K562 (cell line): ENCODE results near the gene TMEM208. TPM values are rescaled to one million over a fixed set of nuclear protein-coding genes. Genes with fewer than 3 reads are reported as not detected.
A peak's percentile ranks its signal among the peaks of the same experiment; 100 is the strongest.

ENCODE experiments used
- DNMT1 ChIP-seq: fragments of 450-650 bp; IDR thresholded peaks from 2 replicates; pipeline ENCODE4 v1.6.1; 2016; ENCODE audit warnings: antibody characterized with exemption, mild to moderate bottlenecking
- ETV6 ChIP-seq, 3 experiments: fragments of 150-350 bp in 1 of 3; sonication (generic) in 1 of 3; formaldehyde crosslinking in 1 of 3; IDR thresholded peaks; 2 replicates each; pipeline versions ENCODE4 v1.6.1 to v1.8.0; 2014 to 2022; ENCODE audit warnings: borderline replicate concordance in 2 of 3, low read depth in 2 of 3, antibody characterized with exemption in 1 of 3, low read length in 1 of 3, mild to moderate bottlenecking in 1 of 3, missing genetic modification reagents in 1 of 3
- MAFG ChIP-seq: fragments of 450-650 bp; conservative IDR thresholded peaks from 2 replicates; pipeline ENCODE4 v1.6.1; 2016; ENCODE audit warnings: missing genetic modification characterization, missing compliant biosample characterization
- MCM3 ChIP-seq: fragments of 450-650 bp; IDR thresholded peaks from 2 replicates; pipeline ENCODE4 v1.6.1; 2016
- MEF2D ChIP-seq: conservative IDR thresholded peaks from 2 replicates; pipeline ENCODE4 v1.6.1; 2016; ENCODE audit warnings: low read depth, missing genetic modification characterization, missing compliant biosample characterization
- PTRF ChIP-seq: fragments of 450-650 bp; IDR thresholded peaks from 2 replicates; pipeline ENCODE4 v1.6.1; 2016; ENCODE audit warnings: mild to moderate bottlenecking, missing genetic modification characterization, missing compliant biosample characterization
- SMARCB1 ChIP-seq: IDR thresholded peaks from 2 replicates; pipeline ENCODE4 v1.6.1; 2011; ENCODE audit warnings: improper control_type of control experiment, low read depth; ENCODE audit not compliant: insufficient read length
- TAL1 ChIP-seq: fragments of 450-650 bp; IDR thresholded peaks from 2 replicates; pipeline ENCODE4 v1.6.1; 2016; ENCODE audit warnings: mild to moderate bottlenecking
- TEAD1 ChIP-seq, 2 experiments: fragments of 450-650 bp in 1 of 2; sonication (generic) in 1 of 2; formaldehyde crosslinking; IDR thresholded peaks; 2 replicates each; pipeline versions ENCODE4 v1.4.0 to v1.8.0; 2020 to 2022; ENCODE audit warnings: mild to moderate bottlenecking in 2 of 2, missing genetic modification reagents in 1 of 2
- U2AF2 ChIP-seq: fragments of 200-400 bp; formaldehyde crosslinking; optimal IDR thresholded peaks from 2 replicates; pipeline ENCODE3; 2017; ENCODE audit warnings: low read depth, mild to moderate bottlenecking, low read length
- XRCC3 ChIP-seq: fragments of 450-650 bp; IDR thresholded peaks from 2 replicates; pipeline ENCODE4 v1.6.1; 2017; ENCODE audit warnings: mild to moderate bottlenecking, moderate library complexity
- ZFP30 ChIP-seq: fragments of 250-450 bp; sonication (Bioruptor Pico); IDR thresholded peaks from 2 replicates; pipeline ENCODE4 v1.8.0; 2022; ENCODE audit warnings: moderate library complexity, mild to moderate bottlenecking, inconsistent platforms, borderline replicate concordance
- ZKSCAN8 ChIP-seq: fragments of 200-800 bp; sonication (Bioruptor generic); IDR thresholded peaks from 2 replicates; pipeline ENCODE4 v1.6.1; 2016; ENCODE audit warnings: missing genetic modification characterization, missing compliant biosample characterization
- ZNF217 ChIP-seq: sonication (generic); formaldehyde crosslinking; IDR thresholded peaks from 2 replicates; pipeline ENCODE4 v1.8.0; 2022; ENCODE audit warnings: mild to moderate bottlenecking, missing genetic modification reagents
- ZNF3 ChIP-seq: fragments of 250-450 bp; sonication (Bioruptor Pico); IDR thresholded peaks from 2 replicates; pipeline ENCODE4 v1.5.0; 2021; ENCODE audit warnings: mild to moderate bottlenecking, moderate library complexity
- ZNF449 ChIP-seq: fragments of 250-450 bp; sonication (Bioruptor Pico); IDR thresholded peaks from 2 replicates; pipeline ENCODE4 v1.8.0; 2022; ENCODE audit warnings: moderate library complexity, mild to moderate bottlenecking, inconsistent platforms
- ZNF583 ChIP-seq: fragments of 250-450 bp; sonication (Bioruptor Pico); IDR thresholded peaks from 2 replicates; pipeline ENCODE4 v1.4.0; 2020
- ZNF76 ChIP-seq: fragments of 250-450 bp; sonication (Bioruptor Pico); IDR thresholded peaks from 2 replicates; pipeline ENCODE4 v1.4.0; 2020; ENCODE audit warnings: mild to moderate bottlenecking, moderate library complexity, borderline replicate concordance
- polyA plus RNA-seq, 8 experiments: library from polyadenylated mRNA; depleted of rRNA in 4 of 8; stranded (reverse) in 5 of 8; unstranded in 3 of 8; fragments of >200 nt; fragmentation: Nextera tagmentation in 2 of 8; fragmentation: Illumina TruSeq in 1 of 8; extraction: Ambion mirVana in 2 of 8; extraction: Trizol in 1 of 8; gene quantifications; 2 replicates each; pipeline versions ENCODE4 v1.2.1 to v1.2.3, GENCODE V29; 2011 to 2014; ENCODE audit warnings: inconsistent platforms in 1 of 8, missing spikeins in 1 of 8
- total RNA-seq, 7 experiments: library from RNA; depleted of rRNA in 6 of 7; stranded (reverse); fragments of >200 nt in 6 of 7; fragmentation: Illumina TruSeq in 2 of 7; extraction: Trizol in 2 of 7; gene quantifications; 2 replicates each; pipeline versions ENCODE4 v1.2.1 to v1.2.3, GENCODE V29; 2011 to 2021; ENCODE audit warnings: low replicate concordance in 1 of 7
- TF ChIP-seq, protein P1 (sequence below): fragments of 450-650 bp; formaldehyde crosslinking; IDR thresholded peaks from 2 replicates; pipeline ENCODE4 v1.4.0; 2020; ENCODE audit warnings: mild to moderate bottlenecking
- TF ChIP-seq, protein P2 (sequence below): fragments of 250-450 bp; sonication (Bioruptor Pico); IDR thresholded peaks from 2 replicates; pipeline ENCODE4 v1.6.1; 2021; ENCODE audit warnings: mild to moderate bottlenecking
- TF ChIP-seq, protein P3 (sequence below), 2 experiments: fragments of 450-650 bp in 1 of 2; sonication (generic) in 1 of 2; formaldehyde crosslinking in 1 of 2; IDR thresholded peaks in 1 of 2; conservative IDR thresholded peaks in 1 of 2; 2 replicates each; pipeline versions ENCODE4 v1.6.1 to v1.8.1; 2016 to 2023; ENCODE audit warnings: mild to moderate bottlenecking in 2 of 2, moderate library complexity in 2 of 2, inconsistent platforms in 1 of 2, missing genetic modification reagents in 1 of 2
- TF ChIP-seq, protein P4 (sequence below), 2 experiments: fragments of 200-800 bp in 1 of 2; sonication (Bioruptor generic) in 1 of 2; sonication (generic) in 1 of 2; formaldehyde crosslinking in 1 of 2; IDR thresholded peaks in 1 of 2; conservative IDR thresholded peaks in 1 of 2; 2 replicates each; pipeline versions ENCODE4 v1.5.0 to v1.6.1; 2016 to 2020; ENCODE audit warnings: missing compliant biosample characterization in 1 of 2, missing genetic modification characterization in 1 of 2, missing genetic modification reagents in 1 of 2

The TMEM208 gene
- total and polyA plus RNA-seq, 9 of the 15 experiments (the other 6 are each of a cell fraction or from before 2014, with no cell fraction given): 31.8 to 239 (median 54.3) TPM

GRCh38 chr16:67246081-67246755, 19.3 kb downstream of the TMEM208 start (continued):
- no peak for TF ChIP-seq ZNF449 (CRISPR knock-in tag)
- TF ChIP-seq, protein P1, sequence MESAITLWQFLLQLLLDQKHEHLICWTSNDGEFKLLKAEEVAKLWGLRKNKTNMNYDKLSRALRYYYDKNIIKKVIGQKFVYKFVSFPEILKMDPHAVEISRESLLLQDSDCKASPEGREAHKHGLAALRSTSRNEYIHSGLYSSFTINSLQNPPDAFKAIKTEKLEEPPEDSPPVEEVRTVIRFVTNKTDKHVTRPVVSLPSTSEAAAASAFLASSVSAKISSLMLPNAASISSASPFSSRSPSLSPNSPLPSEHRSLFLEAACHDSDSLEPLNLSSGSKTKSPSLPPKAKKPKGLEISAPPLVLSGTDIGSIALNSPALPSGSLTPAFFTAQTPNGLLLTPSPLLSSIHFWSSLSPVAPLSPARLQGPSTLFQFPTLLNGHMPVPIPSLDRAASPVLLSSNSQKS (CRISPR knock-in tag): no peak
- no peak for TF ChIP-seq ZNF217 (CRISPR knock-in tag)
- TF ChIP-seq MCM3: no peak
- no peak for TF ChIP-seq ETV6 (IDR thresholded peaks at IDR 0.05; ENCODE audit: borderline replicate concordance in 1 of 2, low read depth in 2 of 2, low read length in 1 of 2)
- TF ChIP-seq ETV6 (CRISPR knock-in tag; IDR thresholded peaks at IDR 0.05; ENCODE audit: borderline replicate concordance): 0 out of 2 replicates have a peak, but pooled peaks have one; percentile 19
- TF ChIP-seq, protein P2, sequence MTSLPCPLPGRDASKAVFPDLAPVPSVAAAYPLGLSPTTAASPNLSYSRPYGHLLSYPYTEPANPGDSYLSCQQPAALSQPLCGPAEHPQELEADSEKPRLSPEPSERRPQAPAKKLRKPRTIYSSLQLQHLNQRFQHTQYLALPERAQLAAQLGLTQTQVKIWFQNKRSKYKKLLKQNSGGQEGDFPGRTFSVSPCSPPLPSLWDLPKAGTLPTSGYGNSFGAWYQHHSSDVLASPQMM: no peak
- TF ChIP-seq XRCC3: no peak
- no peak for TF ChIP-seq DNMT1
- TF ChIP-seq PTRF (tag): no peak
- TF ChIP-seq ZNF76 (CRISPR knock-in tag): no peak
- TF ChIP-seq TAL1: no peak
- no peak for TF ChIP-seq MEF2D (tag)
- peak in 1 of 2 experiments; percentile 98; a peak in 2 of 4 replicates for TF ChIP-seq TEAD1 (CRISPR knock-in tag; IDR thresholded peaks at IDR 0.05)
- no peak for TF ChIP-seq ZNF583
- no peak for TF ChIP-seq ZFP30 (CRISPR knock-in tag)
- no peak for TF ChIP-seq MAFG (tag)
- TF ChIP-seq SMARCB1: no peak
- no peak; the same call in 1 of the 2 replicates for TF ChIP-seq ZKSCAN8 (CRISPR knock-in tag)
- TF ChIP-seq ZNF3: no peak
- TF ChIP-seq, protein P3, sequence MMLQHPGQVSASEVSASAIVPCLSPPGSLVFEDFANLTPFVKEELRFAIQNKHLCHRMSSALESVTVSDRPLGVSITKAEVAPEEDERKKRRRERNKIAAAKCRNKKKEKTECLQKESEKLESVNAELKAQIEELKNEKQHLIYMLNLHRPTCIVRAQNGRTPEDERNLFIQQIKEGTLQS (IDR thresholded peaks at IDR 0.05): peak; percentile 71
- TF ChIP-seq, protein P3 (CRISPR knock-in tag; conservative IDR thresholded peaks at IDR 0.05): no peak
- TF ChIP-seq U2AF2: no peak
- TF ChIP-seq, protein P4, sequence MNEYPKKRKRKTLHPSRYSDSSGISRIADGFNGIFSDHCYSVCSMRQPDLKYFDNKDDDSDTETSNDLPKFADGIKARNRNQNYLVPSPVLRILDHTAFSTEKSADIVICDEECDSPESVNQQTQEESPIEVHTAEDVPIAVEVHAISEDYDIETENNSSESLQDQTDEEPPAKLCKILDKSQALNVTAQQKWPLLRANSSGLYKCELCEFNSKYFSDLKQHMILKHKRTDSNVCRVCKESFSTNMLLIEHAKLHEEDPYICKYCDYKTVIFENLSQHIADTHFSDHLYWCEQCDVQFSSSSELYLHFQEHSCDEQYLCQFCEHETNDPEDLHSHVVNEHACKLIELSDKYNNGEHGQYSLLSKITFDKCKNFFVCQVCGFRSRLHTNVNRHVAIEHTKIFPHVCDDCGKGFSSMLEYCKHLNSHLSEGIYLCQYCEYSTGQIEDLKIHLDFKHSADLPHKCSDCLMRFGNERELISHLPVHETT (CRISPR knock-in tag; conservative IDR thresholded peaks at IDR 0.05 in 1 of 2, IDR thresholded peaks at IDR 0.05 in 1 of 2): no peak
